GM12875 (cell line): Measurements from ENCODE around the gene CEACAM16.

Experiments used
- H3K4me3 ChIP-seq: one replicate; pipeline ENCODE4 v1.5.1; 2011; ENCODE audit warnings: low read depth, low read length, control low read depth
- TF ChIP-seq, protein P1 (sequence below): IDR thresholded peaks from 2 replicates; pipeline ENCODE4 v1.5.1; 2011; ENCODE audit warnings: low read depth, mild to moderate bottlenecking, control low read depth, inconsistent platforms, low read length, moderate library complexity, borderline replicate concordance; ENCODE audit not compliant: insufficient read depth

The CEACAM16 gene

DNA sequence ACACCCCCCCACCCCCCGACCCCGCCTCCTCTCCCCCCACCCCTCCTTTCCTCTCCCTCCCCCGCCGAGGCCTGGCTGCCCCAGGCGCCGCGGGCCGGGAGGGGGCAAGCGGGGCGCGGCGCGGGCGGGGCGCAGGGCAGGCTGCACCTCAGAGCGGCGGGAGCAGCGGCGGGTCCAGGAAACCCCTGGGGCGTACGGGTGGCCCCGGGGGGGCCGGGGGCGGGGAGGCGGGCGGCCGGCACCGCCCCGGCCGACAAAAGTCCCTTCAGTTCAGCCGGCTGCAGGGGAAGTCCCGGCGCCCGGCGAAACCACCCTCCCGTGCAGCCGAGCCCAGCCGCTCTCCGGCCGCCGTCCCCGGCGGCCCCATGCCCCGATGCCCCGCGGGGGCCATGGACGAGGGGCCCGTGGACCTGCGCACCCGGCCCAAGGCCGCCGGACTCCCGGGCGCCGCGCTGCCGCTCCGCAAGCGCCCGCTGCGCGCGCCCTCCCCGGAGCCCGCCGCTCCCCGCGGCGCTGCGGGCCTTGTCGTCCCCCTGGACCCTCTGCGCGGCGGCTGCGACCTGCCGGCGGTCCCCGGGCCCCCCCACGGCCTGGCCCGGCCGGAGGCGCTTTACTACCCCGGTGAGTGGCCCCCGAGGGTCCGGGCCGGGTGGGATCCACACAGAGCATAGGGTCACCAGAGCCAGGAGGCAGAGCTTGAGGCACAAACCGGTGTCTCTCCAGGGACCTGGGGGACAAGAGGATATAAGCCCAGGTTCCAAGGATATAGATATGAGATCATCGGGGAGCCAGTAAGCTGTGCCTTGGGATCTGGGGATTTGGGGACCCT is 49.7 kb downstream of the CEACAM16 start, which contains the start of gene BCL3:
TSS of gene BCL3 (plus strand) at position 283 of the 829 bp plus-strand sequence. CDS start at position 366, 83 bp downstream.
- TF ChIP-seq, protein P1, sequence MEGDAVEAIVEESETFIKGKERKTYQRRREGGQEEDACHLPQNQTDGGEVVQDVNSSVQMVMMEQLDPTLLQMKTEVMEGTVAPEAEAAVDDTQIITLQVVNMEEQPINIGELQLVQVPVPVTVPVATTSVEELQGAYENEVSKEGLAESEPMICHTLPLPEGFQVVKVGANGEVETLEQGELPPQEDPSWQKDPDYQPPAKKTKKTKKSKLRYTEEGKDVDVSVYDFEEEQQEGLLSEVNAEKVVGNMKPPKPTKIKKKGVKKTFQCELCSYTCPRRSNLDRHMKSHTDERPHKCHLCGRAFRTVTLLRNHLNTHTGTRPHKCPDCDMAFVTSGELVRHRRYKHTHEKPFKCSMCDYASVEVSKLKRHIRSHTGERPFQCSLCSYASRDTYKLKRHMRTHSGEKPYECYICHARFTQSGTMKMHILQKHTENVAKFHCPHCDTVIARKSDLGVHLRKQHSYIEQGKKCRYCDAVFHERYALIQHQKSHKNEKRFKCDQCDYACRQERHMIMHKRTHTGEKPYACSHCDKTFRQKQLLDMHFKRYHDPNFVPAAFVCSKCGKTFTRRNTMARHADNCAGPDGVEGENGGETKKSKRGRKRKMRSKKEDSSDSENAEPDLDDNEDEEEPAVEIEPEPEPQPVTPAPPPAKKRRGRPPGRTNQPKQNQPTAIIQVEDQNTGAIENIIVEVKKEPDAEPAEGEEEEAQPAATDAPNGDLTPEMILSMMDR: no peak
- H3K4me3 ChIP-seq: peak within 1 kb of the TSS; percentile 67

DNA sequence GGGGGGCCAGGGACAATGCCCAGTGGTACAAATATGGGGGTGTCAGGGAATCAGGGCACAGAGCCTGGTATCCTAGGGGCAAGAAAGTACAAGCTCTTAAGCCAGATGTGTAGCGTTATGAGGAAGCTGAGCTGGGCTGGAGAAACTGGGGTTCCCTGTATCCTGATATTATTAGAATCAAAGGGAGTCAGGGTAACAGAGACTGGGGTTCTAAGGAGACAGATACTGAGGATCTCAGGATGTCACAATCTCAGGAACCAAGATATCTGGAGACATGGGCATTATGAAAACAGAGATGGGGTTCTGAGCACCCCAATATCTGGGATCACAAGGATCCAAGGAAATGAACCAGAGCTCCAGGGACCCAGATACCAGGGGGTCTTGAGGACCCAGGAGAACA is 50.3 kb downstream of the CEACAM16 start:
- TF ChIP-seq, protein P1: no peak
- peak overlapping the region; percentile 67 for H3K4me3 ChIP-seq

DNA sequence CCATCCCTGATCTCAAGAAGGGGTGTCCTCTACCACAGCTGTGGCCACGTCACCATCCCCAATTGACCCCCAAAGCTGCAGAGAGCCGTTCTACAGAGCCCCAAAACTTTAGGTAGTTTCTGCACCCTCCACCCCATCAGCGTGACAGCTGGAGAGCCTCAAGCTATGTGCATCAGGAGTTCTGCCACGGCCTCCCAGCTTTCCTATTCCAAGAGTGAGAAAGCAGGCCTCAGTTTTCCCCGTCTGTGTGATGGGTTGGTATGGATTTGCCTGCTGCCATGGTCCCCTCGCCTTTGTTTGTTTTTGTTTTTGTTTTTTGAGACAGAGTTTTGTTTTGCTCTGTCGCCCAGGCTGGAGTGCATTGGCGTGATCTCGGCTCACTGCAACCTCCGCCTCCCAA is 51.0 kb downstream of the CEACAM16 start:
- TF ChIP-seq, protein P1: no peak
- H3K4me3 ChIP-seq: peak overlapping the region; percentile 67

DNA sequence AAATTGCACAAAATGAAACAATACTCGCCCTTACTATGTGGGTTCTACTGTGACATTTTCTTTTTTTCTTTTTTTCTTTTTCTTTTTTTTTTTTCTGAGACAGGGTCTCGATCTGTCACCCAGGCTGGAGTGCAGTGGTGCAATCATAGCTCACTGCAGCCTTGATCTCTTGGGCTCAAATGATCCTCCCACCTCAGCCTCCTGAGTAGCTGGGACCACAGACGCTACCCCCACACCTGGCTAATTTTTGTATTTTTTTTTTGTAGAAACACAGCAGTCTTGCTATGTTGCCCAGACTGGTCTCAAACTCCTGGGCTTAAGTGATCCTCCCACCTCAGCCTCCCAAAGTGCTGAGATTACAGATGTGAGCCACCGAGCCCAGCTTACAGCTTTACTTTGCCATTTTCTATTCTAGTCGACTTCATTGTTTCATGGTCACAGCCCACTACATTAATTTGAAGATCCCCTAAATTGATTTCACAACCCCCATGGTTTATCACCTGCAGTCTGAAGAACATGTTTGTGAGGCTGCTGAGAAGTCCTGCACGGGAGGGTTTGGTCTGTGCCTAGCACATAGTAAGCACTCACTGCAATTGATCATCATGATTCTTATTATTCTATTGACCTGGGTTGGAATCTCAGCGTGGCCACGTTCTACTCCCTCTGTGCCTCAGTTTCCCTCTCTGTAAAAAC is 53.3 kb downstream of the CEACAM16 start:
- no peak overlapping the region for H3K4me3 ChIP-seq

DNA sequence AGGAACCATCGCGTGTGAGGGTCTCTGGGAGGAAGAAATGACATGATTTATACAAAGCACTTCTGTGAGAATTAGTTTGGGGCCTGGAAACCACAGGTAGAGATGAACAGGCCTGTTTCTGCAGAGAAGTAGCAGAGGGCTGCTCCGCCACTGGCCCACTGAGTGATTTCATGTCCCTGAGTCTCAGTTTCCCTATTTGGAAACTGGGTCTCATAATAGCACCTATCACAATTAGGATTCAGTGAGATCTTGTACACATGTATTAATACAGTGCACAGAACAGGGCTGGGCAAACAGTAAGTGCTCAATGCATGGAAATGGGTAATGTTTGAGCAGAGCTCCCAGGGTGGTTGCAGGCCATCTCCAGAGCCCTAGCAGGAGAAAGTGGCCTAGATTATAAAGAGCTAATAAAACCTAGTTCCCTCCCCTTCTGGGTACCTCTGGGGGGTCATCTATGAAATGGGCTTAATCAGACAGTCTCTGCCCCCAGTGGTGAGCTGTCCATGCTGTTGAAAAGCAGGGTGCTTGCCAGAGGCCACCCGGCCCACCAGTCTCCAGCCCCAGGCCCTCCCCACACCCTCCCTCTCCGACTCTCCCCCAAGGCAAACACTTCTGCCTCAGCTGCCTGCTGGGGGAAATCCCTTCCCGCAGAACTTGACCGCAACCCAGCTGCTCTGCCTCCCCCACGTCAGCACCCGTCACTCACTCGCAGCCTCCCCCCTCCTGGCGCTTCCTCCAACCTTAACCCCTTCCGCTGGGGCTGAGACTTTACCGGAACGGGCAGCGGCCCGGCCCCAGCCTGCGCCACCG is 54.1 kb downstream of the CEACAM16 start:
- TF ChIP-seq, protein P1: 0 out of 2 replicates have a peak, but pooled peaks have one; percentile 1
- H3K4me3 ChIP-seq: peak overlapping the region; percentile 63

More for the DNA sequence above, 53.3 kb downstream of the CEACAM16 start:
- TF ChIP-seq, protein P1: no peak

DNA sequence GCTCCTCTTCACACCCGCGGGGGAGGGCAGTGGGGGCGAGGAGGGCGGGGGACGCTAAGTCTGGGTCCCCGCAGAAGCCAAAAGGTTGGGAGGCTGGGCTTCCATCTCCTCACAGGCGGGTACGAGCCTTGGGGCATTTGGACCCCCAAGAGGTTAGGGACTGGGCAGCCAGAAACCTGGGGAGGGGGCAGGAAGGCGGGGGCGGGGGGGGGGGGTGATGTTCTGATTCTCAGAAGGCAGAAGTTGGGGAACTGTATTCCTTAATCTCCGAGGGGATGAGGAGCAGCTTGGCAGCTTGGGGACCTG is 54.6 kb downstream of the CEACAM16 start:
- H3K4me3 ChIP-seq: peak overlapping the region; percentile 63
- TF ChIP-seq, protein P1: no peak
